ENCODE results near the gene PBX3.
"Not testable (repeated sequence)": the region's sequence is repeated elsewhere in the genome, so short reads cannot be mapped to it uniquely, and the experiment has no call there.

GRCh38 chr9:125823874-125824406 lies 76.8 kb downstream of the PBX3 start:
- not testable (repeated sequence) for TF ChIP-seq POLR2A, POLR2AphosphoS5 (IDR thresholded peaks at IDR 0.05; ENCODE audit: low read depth, low read length)
